Left ventricle myocardium inferior (tissue), 1 donor: ENCODE data around the gene LYZL4. TPM values are rescaled to one million over a fixed set of nuclear protein-coding genes. Genes with fewer than 3 reads are reported as not detected.

Experiments
- DNase-seq: peaks from one replicate; pipeline ENCODE4 v3.0.0-alpha.2; 2020
- H3K27ac ChIP-seq: fragments of 200-600 bp; replicated peaks from 2 replicates; pipeline ENCODE4 v1.8.0; 2021
- H3K27me3 ChIP-seq: fragments of 200-600 bp; 2 replicates; pipeline ENCODE4 v1.8.0; 2021; ENCODE audit warnings: low read depth
- H3K36me3 ChIP-seq: fragments of 200-600 bp; 2 replicates; pipeline ENCODE4 v1.8.0; 2021
- H3K4me1 ChIP-seq: fragments of 200-600 bp; 2 replicates; pipeline ENCODE4 v1.8.0; 2021
- H3K4me3 ChIP-seq: fragments of 200-600 bp; 2 replicates; pipeline ENCODE4 v1.8.0; 2021; ENCODE audit warnings: mild to moderate bottlenecking, moderate library complexity
- H3K9me3 ChIP-seq: fragments of 200-600 bp; replicated peaks from 2 replicates; pipeline ENCODE4 v1.8.0; 2021
- CTCF ChIP-seq: fragments of 200-600 bp; IDR thresholded peaks from 2 replicates; pipeline ENCODE4 v1.8.0; 2021; ENCODE audit warnings: antibody characterized with exemption, mild to moderate bottlenecking, borderline replicate concordance
- intact Hi-C: fragments of 100-400 bp; cut with micrococcal nuclease; formaldehyde crosslinking; loops from one replicate; pipeline ENCODE4 v1.11.0; 2022
- total RNA-seq: library from RNA; stranded (reverse); fragmentation: NEBNext Ultra II Directional; extraction: Animal tissue kit (Norgen Biotek cat#: 25700); gene quantifications from one replicate; pipeline ENCODE4 v1.2.1, GENCODE V29; 2021
- donor health status: DM: no; HTN: yes; CAD: no; lungs with severe emphysema.

Gene LYZL4
- total RNA-seq, 1 donor from 2014 or later = not detected

DNA sequence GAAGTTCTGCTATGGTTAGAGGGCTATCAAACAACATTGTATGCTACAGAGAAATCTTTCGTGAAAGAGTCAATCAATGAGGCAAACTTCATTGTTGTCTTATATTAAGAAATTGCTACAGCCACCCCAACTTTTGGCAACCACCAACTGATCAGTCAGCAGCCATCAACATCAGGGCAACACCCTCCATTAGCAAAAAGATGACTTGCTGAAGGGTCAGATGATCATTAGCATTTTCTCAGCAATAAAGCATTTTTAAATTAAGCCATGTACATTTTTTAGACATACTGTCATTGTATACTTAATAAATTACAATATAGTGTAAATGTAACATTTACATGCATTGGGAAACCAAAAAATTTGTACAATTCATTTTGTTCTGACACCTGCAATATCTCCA, 53.1 kb downstream of the LYZL4 start:
- no peak for DNase-seq
- Histone ChIP-seq H3K9me3 (peaks cover 13% of the 10 kb centered on the region), H3K27me3 (peaks cover 3% of the 10 kb centered on the region), H3K4me3 (no peak overlapping the region), H3K36me3 (no peaks in the 10 kb centered on the region), H3K27ac (no peak overlapping the region), H3K4me1 (no peaks in the 10 kb centered on the region)
- no peak for TF ChIP-seq CTCF
- intact Hi-C loops = no loop called here

DNA sequence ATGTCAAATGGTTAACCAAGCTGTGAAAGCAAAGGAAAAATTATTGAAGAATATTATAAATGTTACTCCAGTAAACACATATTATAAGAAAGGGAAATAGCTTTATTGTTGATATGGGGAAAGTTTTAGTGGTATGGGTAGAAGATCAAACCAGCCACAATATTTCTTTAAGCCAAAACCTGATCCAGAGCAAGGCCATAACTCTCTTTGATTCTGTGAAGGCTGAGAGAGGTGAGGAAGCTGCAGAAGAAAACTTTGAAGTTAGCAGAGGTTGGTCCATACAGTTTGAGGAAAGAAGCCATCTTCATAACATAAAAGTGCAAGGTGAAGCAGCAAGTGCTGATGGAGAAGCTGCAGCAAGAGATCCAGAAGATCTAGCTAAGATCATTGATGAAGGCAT, 54.8 kb downstream of the LYZL4 start:
- TF ChIP-seq CTCF = no peak
- intact Hi-C loops = no loop called here

DNA sequence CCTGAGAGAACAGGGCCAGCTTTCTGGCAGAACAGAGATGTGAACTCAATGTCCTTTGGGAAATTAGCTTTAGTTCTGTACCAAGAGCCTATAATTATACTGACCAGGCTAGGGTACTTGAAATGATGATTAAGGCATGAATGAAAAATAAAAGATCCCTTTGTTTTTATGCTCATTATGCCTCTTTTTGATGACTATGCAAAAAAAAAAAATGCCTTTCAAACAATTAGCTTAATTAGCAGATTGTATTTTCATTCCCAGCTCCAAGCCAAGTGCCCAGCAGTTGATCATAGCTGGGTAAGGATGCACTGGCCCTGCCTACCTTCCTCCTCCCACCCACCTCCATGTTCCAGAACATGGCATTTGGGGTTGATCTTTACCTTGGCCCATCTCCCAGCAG, 56.8 kb downstream of the LYZL4 start:
- H3K36me3 ChIP-seq = no peaks in the 10 kb centered on the region
- peaks cover 11% of the 10 kb centered on the region for H3K9me3 ChIP-seq
- no peak overlapping the region for H3K27ac ChIP-seq
- intact Hi-C loops = no loop called here
- H3K4me1 ChIP-seq = no peaks in the 10 kb centered on the region
- DNase-seq = no peak
- peaks cover 32% of the 10 kb centered on the region for H3K27me3 ChIP-seq
- no peak for TF ChIP-seq CTCF
- no peak overlapping the region for H3K4me3 ChIP-seq

More for the DNA sequence above, 54.8 kb downstream of the LYZL4 start:
- H3K9me3 ChIP-seq = peaks cover 11% of the 10 kb centered on the region
- DNase-seq = no peak
- no peak overlapping the region for H3K4me3 ChIP-seq
- no peak overlapping the region for H3K27ac ChIP-seq
- no peaks in the 10 kb centered on the region for H3K36me3 ChIP-seq
- peaks cover 17% of the 10 kb centered on the region for H3K27me3 ChIP-seq
- H3K4me1 ChIP-seq = no peaks in the 10 kb centered on the region

GRCh38 chr3:42351207-42351606, 59.2 kb downstream of the LYZL4 start:
- intact Hi-C loops = no loop called here
- Histone ChIP-seq H3K9me3 (peaks cover 10% of the 10 kb centered on the region), H3K4me1 (no peaks in the 10 kb centered on the region), H3K27ac (no peak overlapping the region), H3K4me3 (no peak overlapping the region), H3K27me3 (peaks cover 36% of the 10 kb centered on the region), H3K36me3 (no peaks in the 10 kb centered on the region)
- TF ChIP-seq CTCF = no peak
- DNase-seq = no peak

GRCh38 chr3:42349765-42350594, 60.4 kb downstream of the LYZL4 start:
- peaks cover 36% of the 10 kb centered on the region for H3K27me3 ChIP-seq
- H3K4me3 ChIP-seq = no peak overlapping the region
- intact Hi-C loops = no loop called here
- no peaks in the 10 kb centered on the region for H3K36me3 ChIP-seq
- H3K9me3 ChIP-seq = no peaks in the 10 kb centered on the region
- no peak overlapping the region for H3K27ac ChIP-seq
- TF ChIP-seq CTCF = no peak
- no peaks in the 10 kb centered on the region for H3K4me1 ChIP-seq
- no peak for DNase-seq
